Effector CD8-positive, alpha-beta T cell (primary cell): Measurements from ENCODE around the gene ARF5.
"Not testable (repeated sequence)": the region's sequence is repeated elsewhere in the genome, so short reads cannot be mapped to it uniquely, and the experiment has no call there.

Experiments used
- DNase-seq: peaks from one replicate; lab custom pipeline; 2025; lab: John Stamatoyannopoulos, UW
- total RNA-seq, 4 experiments: gene quantifications; one replicate each; lab custom pipeline; 2026; lab: John Stamatoyannopoulos, UW

Gene ARF5
- total RNA-seq: 54.5 to 69.2 (median 55.0) reads per million in 4 experiments

DNA sequence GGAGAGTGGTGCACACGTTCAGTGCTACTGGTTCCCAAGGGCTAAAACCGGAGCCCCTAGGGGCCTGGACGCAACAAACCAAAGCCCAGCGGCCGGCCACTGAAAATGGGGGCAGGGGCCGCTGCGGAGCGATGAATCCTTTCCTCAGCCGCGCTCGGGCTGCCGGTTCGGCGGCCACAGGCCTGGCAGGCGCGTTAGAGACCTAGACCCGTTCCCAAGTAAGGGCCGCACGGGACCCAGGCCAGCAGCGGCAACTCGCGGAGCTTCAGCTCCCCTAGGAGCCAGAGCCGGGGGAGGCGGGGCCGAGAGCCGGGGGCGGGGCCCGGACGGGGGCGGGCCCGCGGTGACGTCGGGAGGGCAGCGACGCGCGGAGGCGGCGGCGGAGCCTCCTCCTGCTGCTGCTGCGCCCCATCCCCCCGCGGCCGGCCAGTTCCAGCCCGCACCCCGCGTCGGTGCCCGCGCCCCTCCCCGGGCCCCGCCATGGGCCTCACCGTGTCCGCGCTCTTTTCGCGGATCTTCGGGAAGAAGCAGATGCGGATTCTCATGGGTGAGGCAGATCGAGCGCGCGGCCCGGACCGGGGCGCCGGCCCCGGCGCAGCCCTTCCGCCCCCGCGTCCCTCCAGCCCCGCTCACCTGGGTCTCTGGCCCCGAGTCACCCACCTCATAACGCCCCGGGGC lies at the start of gene ARF5:
TSS of gene ARF5 (plus strand) at position 393 of the 678 bp plus-strand sequence. CDS start at position 481, 88 bp downstream.
- DNase-seq: peak; percentile 82

DNA sequence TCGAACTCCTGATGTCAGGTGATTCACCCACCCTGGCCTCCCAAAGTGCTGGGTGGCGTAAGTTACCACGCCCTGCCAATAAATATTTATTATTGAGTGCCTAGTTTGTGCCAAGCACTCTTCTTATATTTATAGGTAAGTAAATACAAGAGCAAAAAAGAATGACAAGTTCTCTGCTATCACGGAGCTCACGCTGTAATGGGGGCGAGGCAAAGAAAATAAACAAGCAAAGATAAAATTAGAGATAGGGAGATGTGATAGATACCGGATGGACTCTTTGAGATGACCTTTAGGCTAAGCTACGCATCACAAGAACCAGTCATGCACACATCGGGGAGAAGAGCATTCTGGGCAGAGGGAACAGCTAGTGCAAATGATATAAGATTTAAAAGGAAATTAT lies 49.1 kb upstream of the ARF5 start:
- DNase-seq: no peak

DNA sequence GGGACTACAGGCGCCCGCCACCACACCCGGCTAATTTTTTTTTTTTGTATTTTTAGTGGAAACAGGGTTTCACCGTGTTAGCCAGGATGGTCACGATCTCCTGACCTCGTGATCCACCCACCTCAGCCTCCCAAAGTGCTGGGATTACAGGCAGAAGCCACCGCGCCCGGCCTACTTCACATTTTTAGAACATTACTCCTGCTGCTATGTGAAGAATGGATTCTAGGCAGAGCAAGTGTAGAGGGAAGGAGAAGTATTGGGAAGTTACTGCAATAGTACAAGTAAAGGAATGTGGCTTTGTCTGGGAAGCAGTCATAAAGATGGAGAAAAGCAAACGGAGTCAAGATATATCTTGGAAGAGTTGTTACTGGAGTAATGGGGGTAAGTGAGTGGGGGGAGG lies 47.8 kb upstream of the ARF5 start:
- DNase-seq: not testable (repeated sequence)

DNA sequence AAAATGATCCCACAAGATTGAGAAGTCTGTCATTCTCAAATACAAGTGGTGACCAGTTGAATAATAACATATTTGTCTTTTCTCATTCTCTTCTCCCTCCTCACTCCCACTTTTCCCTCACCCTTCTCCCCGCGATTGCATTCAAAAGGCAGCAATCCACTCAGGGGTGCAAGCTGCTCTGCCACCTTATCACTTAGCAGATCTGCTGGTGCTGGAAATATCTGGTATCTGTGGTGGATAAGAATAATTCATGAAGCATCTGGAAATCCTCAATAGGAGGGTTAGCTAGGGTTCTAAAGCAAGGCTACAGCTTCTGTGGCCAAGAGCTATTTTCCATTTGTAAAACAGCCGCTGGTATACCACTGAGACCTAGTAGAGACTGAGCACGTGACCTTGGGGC lies 46.7 kb upstream of the ARF5 start:
- no peak for DNase-seq

DNA sequence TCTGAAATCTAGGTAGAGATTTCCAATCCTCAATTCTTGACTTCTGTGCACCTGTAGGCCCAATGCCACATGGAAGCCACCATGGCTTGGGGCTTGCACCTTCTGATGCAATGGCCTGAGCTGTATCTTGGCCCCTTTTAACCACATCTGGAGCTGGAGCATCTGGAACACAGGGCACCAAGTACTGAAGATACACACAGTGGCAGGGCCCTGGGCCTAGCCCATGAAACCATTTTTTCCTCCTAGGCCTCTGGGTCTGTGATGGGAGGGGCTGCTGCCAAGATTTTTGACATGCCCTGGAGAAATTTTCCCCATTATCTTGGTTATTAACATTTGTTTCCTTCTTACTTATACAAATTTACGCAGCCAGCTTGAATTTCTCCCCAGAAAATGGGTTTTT lies 41.9 kb upstream of the ARF5 start:
- no peak for DNase-seq

DNA sequence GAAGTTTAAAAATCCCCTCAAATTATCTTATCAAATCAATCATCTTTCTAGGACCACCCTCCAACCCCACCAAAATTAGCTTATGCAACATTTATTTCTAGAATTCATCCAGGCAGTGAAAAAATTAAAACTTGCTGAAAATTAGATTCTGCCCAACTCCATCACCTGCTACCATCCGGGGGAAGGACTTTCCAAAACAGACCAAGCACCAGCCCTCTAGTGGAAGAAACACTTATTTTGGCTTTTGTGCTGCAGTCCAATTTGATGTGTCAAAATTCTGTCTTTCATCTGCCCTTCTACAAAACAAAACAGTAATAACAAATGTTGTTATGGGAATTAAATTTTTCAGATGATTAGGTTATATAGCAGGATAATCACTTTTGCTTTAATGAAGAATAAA lies 38.0 kb upstream of the ARF5 start:
- no peak for DNase-seq

DNA sequence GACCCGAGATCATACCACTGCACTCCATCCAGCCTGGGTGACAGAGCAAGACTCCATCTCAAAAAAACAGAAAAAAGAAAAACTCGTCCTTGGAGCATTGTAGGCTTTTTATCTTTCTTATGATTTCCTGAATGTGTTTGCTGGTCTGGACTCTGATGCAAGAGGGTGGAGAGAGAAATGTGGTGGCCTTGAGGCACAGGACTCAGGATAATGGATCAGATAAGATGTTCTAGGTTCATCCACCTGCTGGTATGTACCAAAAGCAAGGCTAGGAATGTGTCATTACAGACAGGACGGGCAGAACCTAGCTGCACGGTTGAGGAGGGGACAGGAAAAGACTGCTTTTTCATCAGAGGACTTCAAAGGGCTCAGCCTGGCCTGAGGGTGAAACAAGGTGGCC lies 36.3 kb upstream of the ARF5 start:
- DNase-seq: no peak

DNA sequence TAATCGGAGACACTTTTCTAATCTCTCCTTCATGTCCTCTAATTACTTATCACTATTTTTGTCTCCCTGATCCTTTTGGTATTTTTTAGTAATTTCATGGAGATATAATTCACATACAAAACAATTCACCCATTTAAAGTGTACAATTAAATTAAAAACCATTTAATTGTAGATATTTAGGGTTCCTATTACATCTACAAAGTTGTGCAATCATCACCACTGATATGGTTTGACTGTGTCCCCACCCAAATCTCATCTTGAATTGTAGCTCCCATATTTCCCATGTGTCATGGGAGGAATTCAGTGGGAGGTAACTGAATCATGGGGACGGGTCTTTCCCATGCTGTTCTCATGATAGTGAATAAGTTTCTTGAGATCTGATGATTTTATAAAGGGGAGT lies 31.8 kb upstream of the ARF5 start:
- no peak for DNase-seq

DNA sequence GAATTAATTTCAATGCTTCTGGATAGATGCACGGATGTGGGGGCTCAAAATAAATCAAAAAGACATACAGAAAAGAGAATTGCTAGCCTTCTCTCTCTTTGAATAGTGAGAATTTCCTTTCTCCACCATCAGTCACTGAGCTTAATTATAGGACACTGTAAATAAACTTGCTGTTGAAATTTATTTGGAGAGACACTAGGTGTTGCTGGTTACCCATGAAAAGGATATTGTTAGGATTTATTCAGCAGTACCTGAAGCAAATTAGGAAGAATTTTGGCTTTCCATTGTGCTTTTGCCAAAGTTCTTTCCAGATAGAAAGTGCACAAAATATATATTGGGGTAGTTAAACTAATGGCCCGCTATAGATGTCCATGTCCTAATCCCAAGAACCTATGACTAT lies 30.4 kb upstream of the ARF5 start:
- no peak for DNase-seq

DNA sequence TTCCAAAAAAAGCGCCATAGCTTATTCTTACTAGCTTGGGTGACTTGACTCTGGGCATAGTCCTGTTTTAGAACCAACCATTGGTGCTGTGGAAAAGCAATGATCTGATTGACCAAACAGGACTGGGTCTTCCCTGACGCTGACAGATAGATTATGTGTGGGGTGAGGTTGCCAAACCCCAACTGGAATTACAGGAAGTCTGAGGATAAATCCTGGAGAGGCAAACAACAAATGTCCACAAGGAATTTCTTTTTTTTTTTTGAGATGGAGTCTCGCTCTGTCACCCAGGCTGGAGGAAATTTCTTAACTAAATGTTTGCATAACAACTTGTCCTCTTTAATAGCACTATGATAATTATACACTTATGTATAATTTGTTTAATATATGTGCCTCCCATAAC lies 22.0 kb upstream of the ARF5 start:
- DNase-seq: no peak

DNA sequence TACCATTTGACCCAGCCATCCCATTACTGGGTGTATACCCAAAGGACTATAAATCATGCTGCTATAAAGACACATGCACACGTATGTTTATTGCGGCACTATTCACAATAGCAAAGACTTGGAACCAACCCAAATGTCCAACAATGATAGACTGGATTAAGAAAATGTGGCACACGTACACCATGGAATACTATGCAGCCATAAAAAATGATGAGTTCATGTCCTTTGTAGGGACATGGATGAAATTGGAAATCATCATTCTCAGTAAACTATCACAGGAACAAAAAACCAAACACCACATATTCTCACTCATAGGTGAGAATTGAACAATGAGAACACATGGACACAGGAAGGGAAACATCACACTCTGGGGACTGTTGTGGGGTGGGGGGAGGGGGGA lies 20.2 kb upstream of the ARF5 start:
- not testable (repeated sequence) for DNase-seq

DNA sequence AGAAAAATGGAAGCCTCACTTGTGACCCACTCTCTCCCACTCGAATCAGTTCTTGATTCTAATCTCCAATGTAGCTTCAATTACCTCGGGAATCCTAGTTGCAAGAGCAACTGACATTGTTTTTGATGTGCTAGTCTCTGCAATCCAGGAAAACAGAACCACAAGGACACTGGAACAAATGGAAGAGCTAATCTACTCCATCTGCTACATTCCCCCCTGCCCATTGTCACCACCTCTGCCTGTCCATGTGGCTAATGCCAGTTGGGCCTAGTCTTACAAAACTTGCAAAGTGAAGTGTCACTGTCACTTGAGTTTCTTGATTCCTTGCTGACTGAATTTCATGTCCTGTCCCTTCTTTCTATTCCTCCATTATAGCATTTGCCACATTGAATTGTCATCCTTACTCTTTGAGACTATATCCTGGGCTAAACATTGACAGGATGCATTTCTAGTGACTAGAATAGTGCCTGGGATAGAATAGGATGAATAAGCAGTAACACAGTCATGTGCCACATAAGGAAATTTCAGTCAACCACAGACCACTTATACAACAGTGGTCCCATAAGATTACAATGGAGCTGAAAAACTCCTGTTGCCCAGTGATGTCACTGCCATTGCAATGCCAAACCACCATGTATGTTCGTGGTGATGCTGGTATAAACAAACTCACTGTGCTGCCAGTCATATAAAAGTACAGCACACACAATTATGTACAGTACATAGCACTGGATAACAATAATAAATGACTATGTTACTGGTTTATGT lies 16.3 kb upstream of the ARF5 start:
- DNase-seq: no peak

DNA sequence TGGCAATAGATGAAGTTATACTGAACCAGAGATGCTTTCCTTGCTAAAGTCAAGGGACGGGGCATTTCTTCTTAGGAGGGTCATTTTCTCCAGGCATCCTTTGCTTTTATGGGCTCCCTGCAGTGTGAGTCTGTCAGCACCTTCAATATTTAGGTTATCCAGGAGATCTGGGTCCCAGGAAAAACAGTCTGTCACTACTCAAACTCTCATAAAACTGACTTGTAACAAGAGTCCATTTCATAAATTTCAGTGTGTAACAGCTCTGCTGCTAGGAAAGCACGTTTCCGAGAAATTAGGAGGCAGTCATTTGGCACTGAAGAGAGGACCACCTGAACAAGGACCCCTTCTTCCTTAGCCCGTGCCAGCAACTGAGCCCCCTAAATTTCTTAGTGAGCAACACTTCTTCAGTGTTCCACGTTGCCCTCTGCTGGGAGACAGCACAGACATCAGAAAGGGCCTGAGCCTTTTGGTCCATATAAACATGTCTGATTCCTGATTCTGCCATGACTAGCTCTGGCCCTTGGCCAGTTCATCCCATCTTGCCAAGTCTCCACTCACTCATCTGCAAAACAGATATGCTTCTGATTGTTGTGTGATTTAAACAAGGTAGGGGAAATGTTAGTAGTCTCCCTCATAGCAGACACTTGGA lies 10.1 kb upstream of the ARF5 start:
- no peak for DNase-seq

DNA sequence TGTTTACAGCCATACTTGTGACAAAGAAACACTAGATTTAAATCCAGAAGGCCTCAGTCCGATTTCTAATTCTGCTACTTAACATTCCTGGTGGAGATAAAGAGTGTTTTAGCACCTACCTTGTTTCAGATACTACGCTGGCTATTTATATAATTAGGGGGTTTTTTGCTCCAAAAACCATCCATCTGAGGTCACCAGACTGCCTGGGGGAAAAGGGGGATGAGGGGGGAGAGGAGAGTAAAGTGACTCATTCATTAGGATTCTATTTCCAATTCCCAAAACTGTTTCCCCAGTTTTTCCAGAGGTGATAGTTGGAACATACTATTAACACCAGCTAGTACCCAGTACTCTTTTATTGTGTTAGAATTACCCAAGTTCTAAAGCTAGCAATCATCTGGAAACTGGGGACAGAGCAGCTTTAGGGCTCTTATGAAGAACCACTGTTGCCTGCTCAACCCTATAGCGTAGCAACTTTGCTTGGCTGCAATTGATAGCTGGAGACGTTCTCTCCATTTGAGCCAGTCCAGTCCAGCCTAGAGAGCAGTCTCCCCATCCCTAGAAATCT lies 9.4 kb upstream of the ARF5 start:
- no peak for DNase-seq

DNA sequence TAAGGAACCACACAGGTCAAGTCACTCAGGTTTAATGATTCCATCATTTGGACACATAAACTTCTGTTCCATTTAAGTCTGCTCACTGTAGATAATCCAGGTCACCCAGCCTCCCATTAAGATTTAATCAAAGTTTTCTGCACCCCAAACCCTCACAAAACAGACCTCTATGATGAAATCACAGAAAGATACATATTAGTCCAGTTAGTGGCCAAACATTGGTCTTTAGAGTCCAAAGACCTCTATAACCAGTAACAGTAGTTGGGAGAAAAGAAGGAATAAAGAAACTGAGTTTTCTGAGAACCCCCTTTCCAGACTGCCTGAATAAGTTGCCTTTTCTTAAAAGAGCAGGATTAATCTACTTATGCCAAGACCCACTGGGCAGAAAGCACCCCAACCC lies 7.6 kb upstream of the ARF5 start:
- DNase-seq: no peak

DNA sequence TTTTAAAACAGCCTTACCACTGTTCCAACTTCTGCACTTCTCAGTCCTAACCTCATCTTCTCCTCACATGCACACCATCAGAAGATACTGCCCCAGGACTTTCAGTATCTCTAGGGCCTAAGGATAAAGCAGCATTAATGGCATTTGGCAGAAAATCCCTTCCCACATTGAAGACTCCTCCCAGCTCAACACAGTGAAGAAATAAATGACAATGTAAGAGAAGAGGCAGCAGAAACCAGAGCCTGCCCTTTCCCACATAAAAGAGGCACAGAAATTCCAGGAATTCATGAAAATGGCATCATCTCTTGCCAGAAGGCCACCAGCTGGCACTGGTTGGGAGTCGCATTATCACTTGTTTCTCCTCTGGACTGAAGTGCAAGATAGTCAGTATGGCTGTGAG lies 6.5 kb upstream of the ARF5 start:
- no peak for DNase-seq

DNA sequence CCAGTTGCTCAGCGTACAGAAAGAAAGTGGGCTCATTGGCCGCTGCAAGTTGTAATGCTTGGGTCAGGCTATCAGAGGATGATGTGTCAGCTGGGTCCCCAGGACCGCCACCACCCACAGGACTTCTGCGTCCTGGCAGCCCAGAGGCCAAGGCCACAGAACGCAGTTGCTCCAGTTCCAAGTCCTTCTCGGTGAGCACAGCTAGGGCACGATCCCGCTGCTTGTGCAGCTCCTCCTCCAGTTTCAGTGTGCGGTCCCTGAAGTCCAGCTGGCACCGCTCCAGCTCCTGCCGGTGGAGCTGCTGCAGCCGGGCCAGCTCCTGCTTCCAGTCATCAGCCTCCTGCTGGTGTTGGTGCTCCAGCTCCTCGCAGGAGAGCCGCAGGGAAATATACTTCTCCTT lies 5.8 kb upstream of the ARF5 start:
- DNase-seq: no peak

DNA sequence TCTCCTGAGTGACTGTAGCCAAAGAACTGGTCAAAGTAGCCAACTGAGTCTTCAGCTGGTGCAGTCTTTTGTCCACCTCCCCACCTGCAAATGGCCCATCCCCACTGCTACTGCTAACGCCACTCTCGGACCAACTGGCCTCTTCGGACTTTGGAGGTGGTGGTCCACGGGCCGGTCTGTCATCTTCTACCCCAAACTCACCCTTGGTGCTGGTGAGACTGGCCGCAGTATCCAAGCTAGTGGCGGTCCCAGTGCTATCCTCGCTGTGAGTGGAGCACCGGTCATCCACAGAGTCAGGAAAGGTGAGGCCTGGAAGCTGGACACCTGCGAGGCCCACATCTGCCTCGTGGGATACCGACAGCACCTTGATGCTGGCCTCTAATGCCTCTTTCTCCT lies 3.6 kb upstream of the ARF5 start:
- DNase-seq: no peak

DNA sequence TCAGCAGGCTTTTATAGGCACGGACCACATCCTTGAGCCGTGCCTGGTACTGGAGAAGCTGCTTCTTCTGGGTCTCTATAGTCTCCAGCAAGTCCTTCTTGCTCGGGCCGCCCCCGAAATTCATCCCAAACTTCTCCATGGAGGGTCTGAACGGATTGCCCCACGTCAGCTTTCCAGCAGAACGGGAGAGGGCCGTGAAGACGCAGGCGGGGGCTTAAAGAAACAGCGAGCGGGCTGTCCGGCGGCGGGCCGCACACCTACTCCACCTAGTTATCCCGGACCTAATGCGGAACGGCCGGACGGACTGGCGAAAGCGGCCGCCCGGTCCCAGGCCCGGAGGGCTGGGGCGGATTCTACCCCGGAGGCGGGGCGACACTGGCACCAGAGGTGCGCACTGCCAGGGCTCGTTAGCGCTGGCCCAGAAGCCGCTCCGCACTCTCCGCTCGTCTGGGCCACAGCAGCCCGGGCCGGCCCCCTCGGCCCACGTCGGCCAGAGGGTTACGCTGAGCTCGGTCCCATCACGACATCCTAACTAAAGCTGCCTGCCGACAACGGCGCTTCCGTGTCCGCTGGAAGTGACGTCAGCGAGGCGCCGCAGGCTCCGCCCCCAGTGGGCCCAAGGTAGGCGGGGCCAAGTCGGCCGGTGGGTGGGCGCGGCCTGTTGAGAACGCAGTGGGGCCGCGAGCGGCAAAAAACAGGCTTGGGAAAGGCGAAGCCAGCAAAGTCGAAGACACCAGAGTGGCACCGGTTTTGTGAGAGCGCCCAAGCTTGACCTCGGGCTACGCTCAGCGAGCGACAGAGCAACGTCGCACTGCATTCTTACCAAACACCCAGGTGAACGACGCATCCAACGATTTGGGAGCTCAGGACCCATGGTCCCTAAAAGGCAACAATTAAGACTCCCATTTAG lies 2.9 kb upstream of the ARF5 start, which contains the start of gene GCC1:
TSS of gene GCC1 (minus strand) at position 553 of the 910 bp plus-strand sequence. CDS start at position 139, 414 bp downstream.
- DNase-seq: peak; percentile 92

DNA sequence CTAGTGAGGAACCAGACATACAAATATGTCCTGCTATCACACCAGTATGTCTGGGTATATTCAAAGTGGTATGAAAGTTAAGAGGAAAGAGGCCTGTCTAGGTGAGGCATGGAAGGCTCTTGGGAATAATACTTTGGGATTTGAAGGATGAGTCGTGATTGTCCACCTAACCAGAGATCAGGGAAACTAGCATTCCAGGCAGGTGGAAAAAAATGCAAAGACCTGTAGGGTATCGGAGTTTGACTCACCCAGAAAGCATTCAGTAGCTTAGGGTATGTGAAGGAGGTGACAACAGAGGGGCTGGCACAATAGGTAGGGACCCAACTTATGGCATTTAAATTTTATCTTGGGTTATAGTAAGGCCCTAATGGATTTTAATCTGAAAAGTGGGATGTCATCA lies 1.9 kb upstream of the ARF5 start:
- DNase-seq: no peak

DNA sequence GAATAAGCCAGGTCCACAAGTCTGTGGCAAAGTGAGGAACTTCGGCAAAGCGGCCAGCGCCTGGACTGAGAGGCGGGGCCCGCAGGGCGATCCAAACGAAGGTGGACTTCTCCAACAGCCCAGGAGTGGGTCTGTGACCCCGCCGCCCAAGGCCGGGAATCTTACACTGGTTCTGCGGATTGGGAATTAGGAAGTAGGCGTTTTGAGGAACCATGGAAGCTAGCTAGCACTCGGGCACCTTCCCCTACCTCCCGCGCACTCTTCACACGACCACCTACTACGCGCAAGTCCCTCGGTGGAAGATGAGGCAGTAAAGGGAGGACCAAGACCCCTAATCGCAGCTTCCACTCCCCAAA lies 570 bp upstream of the ARF5 start:
- no peak for DNase-seq
